ENCODE measurements around the gene BDKRB2. TPM values are rescaled to one million over a fixed set of nuclear protein-coding genes. Genes with fewer than 3 reads are reported as not detected.

BDKRB2 gene
- total RNA-seq (ENCODE audit: low replicate concordance) = 0.08 and 61.8 TPM in 2 replicates

DNA sequence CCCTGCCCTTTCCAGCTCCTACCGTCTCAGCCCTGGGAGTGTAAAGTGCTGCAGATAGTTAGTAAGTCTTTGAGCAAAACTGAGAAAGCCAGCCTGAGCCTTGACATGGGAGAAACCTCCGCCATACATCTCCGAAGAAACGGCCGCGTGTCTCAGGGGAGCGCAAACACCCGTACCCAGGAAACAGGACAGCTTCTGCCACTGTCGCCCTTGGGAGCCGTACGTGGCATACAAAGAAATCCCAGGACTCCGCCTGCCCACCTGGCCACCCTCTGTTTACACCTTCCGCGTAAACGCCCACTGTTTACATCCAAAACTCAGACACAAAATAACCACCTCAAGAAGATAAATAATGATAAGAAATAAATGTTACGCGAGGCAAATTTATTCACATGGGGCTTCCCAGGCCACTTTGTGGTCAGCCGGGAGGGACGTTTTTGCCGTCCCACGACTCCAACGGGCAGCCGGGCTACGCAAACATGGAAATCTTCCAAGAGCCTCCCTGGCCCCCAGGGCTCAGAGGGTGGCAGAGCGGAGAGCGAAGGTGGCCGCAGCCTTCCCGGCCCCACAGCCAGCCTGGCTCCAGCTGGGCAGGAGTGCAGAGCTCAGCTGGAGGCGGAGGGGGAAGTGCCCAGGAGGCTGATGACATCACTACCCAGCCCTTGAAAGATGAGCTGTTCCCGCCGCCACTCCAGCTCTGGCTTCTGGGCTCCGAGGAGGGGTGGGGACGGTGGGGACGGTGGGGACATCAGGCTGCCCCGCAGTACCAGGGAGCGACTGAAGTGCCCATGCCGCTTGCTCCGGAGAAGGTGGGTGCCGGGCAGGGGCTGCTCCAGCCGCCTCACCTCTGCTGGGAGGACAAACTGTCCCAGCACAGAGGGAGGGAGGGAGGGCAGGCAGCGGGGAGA is at the start of gene BDKRB2:
Gene BDKRB2 (plus strand): TSS at position 689 of the 908 bp plus-strand sequence. CDS start 32,269 bp downstream, outside the sequence.

DNA sequence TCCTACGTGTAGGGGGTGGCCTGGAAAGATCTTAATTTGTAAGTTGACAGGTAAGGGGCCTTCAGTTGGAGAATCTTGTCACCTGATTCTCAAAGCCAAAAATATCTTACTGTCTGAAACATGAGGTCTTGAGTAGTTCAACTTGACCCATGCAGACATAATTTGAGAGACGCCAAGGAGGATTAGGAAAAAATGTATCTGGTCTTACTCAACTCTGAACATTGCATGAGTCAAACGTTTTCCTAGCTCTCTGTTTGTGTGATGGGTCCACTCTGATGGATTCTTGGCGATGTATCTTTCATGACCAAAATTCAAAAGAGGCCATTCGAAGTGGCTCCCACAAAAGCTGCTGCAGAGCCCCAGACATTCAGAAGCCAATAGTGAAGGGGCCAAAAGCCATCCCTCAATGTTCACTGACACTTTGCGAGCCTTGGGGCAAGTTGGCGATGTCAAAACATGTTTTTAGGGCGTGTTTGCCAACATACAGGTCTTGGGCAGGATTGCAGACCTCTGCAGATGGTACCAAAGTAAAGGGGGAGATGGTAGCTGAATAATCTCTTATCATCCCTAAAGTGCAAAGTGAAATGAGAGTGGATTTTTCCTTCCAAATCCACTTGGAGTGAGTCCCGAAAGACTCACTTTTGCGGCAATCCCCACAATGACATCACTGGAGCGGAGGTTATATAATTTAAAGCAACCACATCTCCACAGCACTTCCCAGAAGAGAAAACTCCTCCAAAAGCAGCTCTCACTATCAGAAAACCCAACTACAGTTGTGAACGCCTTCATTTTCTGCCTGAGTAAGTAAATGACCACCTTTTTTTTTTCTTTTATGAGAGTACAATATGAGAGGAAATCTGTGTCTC is 51.1 kb downstream of the BDKRB2 start, which contains the start of gene BDKRB1:
Gene BDKRB1 (plus strand): TSS at position 710 of the 866 bp plus-strand sequence. CDS start 7,473 bp downstream, outside the sequence.

Other genes starting within 250 kb of the BDKRB2 start
- 4.1 and 15.3 TPM in 2 replicates for gene C14orf132, start 165.5 kb upstream of the BDKRB2 start, total RNA-seq (ENCODE audit: low replicate concordance)
- 0.08 and 0.47 TPM in 2 replicates for gene BDKRB1, start 51.4 kb downstream of the BDKRB2 start, total RNA-seq (ENCODE audit: low replicate concordance)
- 14.8 and 31.1 TPM in 2 replicates for gene ATG2B, start 158.5 kb downstream of the BDKRB2 start, total RNA-seq (ENCODE audit: low replicate concordance)
- gene GSKIP, start 158.7 kb downstream of the BDKRB2 start, total RNA-seq (ENCODE audit: low replicate concordance) = 27.9 and 57.0 TPM in 2 replicates
- gene AK7, start 187.3 kb downstream of the BDKRB2 start, total RNA-seq (ENCODE audit: low replicate concordance) = 0.23 TPM in 2 replicates

Measured in smooth muscle cell of the coronary artery (primary cell).